ENCODE measurements around the gene NOP56. TPM values are rescaled to one million over a fixed set of nuclear protein-coding genes. Genes with fewer than 3 reads are reported as not detected.
A peak's percentile ranks its signal among the peaks of the same experiment; 100 is the strongest.

The NOP56 gene
- total and polyA plus RNA-seq, 9 of the 15 experiments (the other 6 are each of a cell fraction or from before 2014, with no cell fraction given) = 295 to 697 (median 439) TPM

GRCh38 chr20:2651772-2652723 is at the start of gene NOP56 (continued):
- peak; percentile 11; the same call in 1 of the 2 replicates for TF ChIP-seq ZBTB7A (IDR thresholded peaks at IDR 0.05; ENCODE audit: borderline replicate concordance, control insufficient read depth, low read depth, low read length)
- peak; percentile 93 for TF ChIP-seq ZFX (CRISPR knock-in tag; IDR thresholded peaks at IDR 0.05)
- TF ChIP-seq, protein P1, sequence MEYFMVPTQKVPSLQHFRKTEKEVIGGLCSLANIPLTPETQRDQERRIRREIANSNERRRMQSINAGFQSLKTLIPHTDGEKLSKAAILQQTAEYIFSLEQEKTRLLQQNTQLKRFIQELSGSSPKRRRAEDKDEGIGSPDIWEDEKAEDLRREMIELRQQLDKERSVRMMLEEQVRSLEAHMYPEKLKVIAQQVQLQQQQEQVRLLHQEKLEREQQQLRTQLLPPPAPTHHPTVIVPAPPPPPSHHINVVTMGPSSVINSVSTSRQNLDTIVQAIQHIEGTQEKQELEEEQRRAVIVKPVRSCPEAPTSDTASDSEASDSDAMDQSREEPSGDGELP (CRISPR knock-in tag; IDR thresholded peaks at IDR 0.05; ENCODE audit: borderline replicate concordance) = peak; percentile 85
- TF ChIP-seq RB1 (IDR thresholded peaks at IDR 0.05; ENCODE audit: low read depth) = peak; percentile 93
- TF ChIP-seq ZNF668 (CRISPR knock-in tag; IDR thresholded peaks at IDR 0.05) = no peak
- peak; percentile 10; the same call in 1 of the 2 replicates for TF ChIP-seq ZNF431 (CRISPR knock-in tag; IDR thresholded peaks at IDR 0.05)
- TF ChIP-seq ZNF239 (CRISPR knock-in tag; IDR thresholded peaks at IDR 0.05) = no peak
- TF ChIP-seq CREBBP (IDR thresholded peaks at IDR 0.05; ENCODE audit: low read depth, low read length) = no peak
- TF ChIP-seq RBBP5 (IDR thresholded peaks at IDR 0.05; ENCODE audit: borderline replicate concordance, insufficient read depth, low read length, poor library complexity, severe bottlenecking) = peak; percentile 91
- no peak for TF ChIP-seq ZFP30 (CRISPR knock-in tag; IDR thresholded peaks at IDR 0.05; ENCODE audit: borderline replicate concordance)
- TF ChIP-seq NR2C2 (CRISPR knock-in tag; IDR thresholded peaks at IDR 0.05) = no peak
- TF ChIP-seq NR2C2 (tag; IDR thresholded peaks at IDR 0.05) = no peak
- TF ChIP-seq KLF6 (CRISPR knock-in tag; IDR thresholded peaks at IDR 0.05; ENCODE audit: borderline replicate concordance) = no peak
- peak; percentile 99 for TF ChIP-seq PRDM10 (IDR thresholded peaks at IDR 0.05; ENCODE audit: partially characterized antibody)
- peak in 1 of 3 experiments; percentile 53 for TF ChIP-seq YY1 (IDR thresholded peaks at IDR 0.05; ENCODE audit: borderline replicate concordance in 1 of 3, control insufficient read depth in 1 of 3, extremely low read depth in 1 of 3, insufficient read depth in 3 of 3, insufficient read length in 1 of 3, insufficient replicate concordance in 2 of 3, low read depth in 1 of 3, low read length in 2 of 3)
- TF ChIP-seq NBN (IDR thresholded peaks at IDR 0.05; ENCODE audit: low read depth) = 0 out of 2 replicates have a peak, but pooled peaks have one; percentile 35
- TF ChIP-seq CEBPB (tag; IDR thresholded peaks at IDR 0.05) = no peak
- TF ChIP-seq ZKSCAN3 (CRISPR knock-in tag; IDR thresholded peaks at IDR 0.05) = no peak
- TF ChIP-seq POLR2A (conservative IDR thresholded peaks at IDR 0.05) = peak; percentile 86
- TF ChIP-seq JUNB (CRISPR knock-in tag; conservative IDR thresholded peaks at IDR 0.05) = no peak
- TF ChIP-seq GABPA (tag; conservative IDR thresholded peaks at IDR 0.05; ENCODE audit: low read depth) = peak; percentile 37; the same call in 1 of the 2 replicates
- TF ChIP-seq ZNF551 (CRISPR knock-in tag; IDR thresholded peaks at IDR 0.05) = no peak

Data from K562 (cell line).